ENCODE data around the gene BID. TPM values are rescaled to one million over a fixed set of nuclear protein-coding genes. Genes with fewer than 3 reads are reported as not detected.

Gene BID
- total and polyA plus RNA-seq, 2 of the 4 experiments (the other 2 are of a cell fraction): 69.5 to 240 TPM

DNA sequence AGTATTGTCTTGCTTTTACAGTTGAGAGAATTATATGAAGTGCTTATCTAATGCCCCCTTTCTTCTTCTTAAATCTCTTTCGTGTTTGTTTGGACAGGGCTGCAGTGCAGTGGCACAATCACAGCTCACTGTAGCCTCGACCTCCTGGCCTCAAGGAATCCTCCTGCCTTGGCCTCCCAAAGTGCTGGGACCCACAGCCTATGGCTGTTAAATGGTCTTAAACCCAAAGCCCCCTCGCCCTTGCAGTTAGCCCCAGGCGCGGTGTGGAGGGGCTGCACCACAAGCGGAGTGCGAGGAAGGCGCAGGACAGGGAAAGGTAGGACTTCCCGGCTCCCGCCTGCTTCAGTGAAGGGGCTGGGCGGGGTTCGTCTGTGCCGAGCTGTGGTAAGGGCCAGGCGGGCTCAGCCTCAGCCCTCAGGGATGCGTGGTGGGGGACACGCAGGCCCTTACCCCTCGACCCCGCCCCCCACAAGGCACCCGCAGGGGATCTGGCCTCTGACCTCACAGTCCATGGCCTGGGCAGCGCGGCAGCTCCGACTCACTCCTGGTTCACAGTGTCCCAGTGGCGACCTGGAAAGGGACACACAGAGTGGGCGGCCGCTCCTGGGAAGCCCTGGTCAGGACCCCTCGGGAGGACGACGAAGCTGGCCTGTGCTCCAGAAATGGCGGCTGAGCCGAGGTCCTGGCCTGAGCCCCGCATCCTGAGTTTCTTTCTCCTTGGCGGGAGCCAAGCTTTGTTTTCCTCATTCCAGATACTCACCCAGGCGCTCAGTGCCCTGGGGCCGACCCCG, 24.5 kb downstream of the BID start:
- POLR2A ChIA-PET (ENCODE audit: unreplicated experiment): no interaction called here
- Histone ChIP-seq H2AK5ac (ENCODE audit: low read depth, low read length) (no peak overlapping the region), H3K79me1 (ENCODE audit: low read depth in 1 of 2, low read length in 2 of 2) (peaks cover 16 to 23% of the 10 kb centered on the region in 2 experiments; a peak in 3 of 4 replicates), H3K56ac (ENCODE audit: extremely low read depth, insufficient read depth, low read length) (no peak overlapping the region), H4K5ac (ENCODE audit: low read depth, low read length) (no peak overlapping the region), H3K27ac (ENCODE audit: insufficient read depth, low read length) (no peak overlapping the region), H2BK120ac (ENCODE audit: low read depth, low read length) (no peak overlapping the region), H3K9me3 (ENCODE audit: control insufficient read depth, insufficient read depth, low read length) (no peaks in the 10 kb centered on the region), H3K23ac (ENCODE audit: low read depth, low read length) (no peak overlapping the region), H2AK9ac (replicated peaks; ENCODE audit: low read depth, low read length, poor library complexity) (peak overlapping the region; percentile 39), H3K27me3 (ENCODE audit: control insufficient read depth, insufficient read depth, low read length) (no peaks in the 10 kb centered on the region), H3K4me3 (ENCODE audit: insufficient read depth, low read depth, low read length) (no peak overlapping the region), H2BK5ac (ENCODE audit: low read depth, low read length, poor library complexity, severe bottlenecking) (no peak overlapping the region), H2BK15ac (ENCODE audit: low read depth, low read length) (no peak overlapping the region), H4K91ac (ENCODE audit: insufficient read depth, low read depth, low read length) (no peak overlapping the region), H3K4me1 (ENCODE audit: control insufficient read depth, insufficient read depth, low read length) (no peaks in the 10 kb centered on the region), H2BK20ac (ENCODE audit: low read depth, low read length) (no peak overlapping the region), H4K20me1 (ENCODE audit: insufficient read depth, low read length) (peaks cover 5% of the 10 kb centered on the region), H4K8ac (ENCODE audit: low read depth in 2 of 2, low read length in 2 of 2) (no peak overlapping the region), H3K36me3 (ENCODE audit: control insufficient read depth, insufficient read depth, low read length) (no peaks in the 10 kb centered on the region), H2AFZ (replicated peaks; ENCODE audit: low read length, poor library complexity) (no peak overlapping the region), H3K4me2 (ENCODE audit: low read depth, low read length) (no peak overlapping the region), H3K18ac (ENCODE audit: low read depth, low read length) (no peak overlapping the region), H3K9ac (ENCODE audit: low read depth, low read length) (no peak overlapping the region), H3K14ac (replicated peaks; ENCODE audit: low read depth, low read length) (no peak overlapping the region), H3K9me1 (ENCODE audit: insufficient read depth, low read length) (no peaks in the 10 kb centered on the region; the same call in 1 of the 2 replicates), H3K4ac (ENCODE audit: low read depth, low read length) (no peak overlapping the region)
- CTCF ChIA-PET: no interaction called here
- intact Hi-C loops (cut with micrococcal nuclease): no loop called here
- TF ChIP-seq MAZ (IDR thresholded peaks at IDR 0.05; ENCODE audit: borderline replicate concordance, low read depth, low read length) (no peak), CEBPB (IDR thresholded peaks at IDR 0.05; ENCODE audit: low read depth, low read length) (no peak), CHD1 (IDR thresholded peaks at IDR 0.05; ENCODE audit: low read depth, low read length) (no peak), RCOR1 (IDR thresholded peaks at IDR 0.05; ENCODE audit: insufficient replicate concordance, low read length) (no peak), MAFK (IDR thresholded peaks at IDR 0.05; ENCODE audit: low read depth, low read length) (no peak), RAD21 (IDR thresholded peaks at IDR 0.05; ENCODE audit: low read length) (no peak), SMC3 (IDR thresholded peaks at IDR 0.05; ENCODE audit: low read depth, low read length) (no peak), BHLHE40 (IDR thresholded peaks at IDR 0.05; ENCODE audit: low read depth, low read length) (no peak), MXI1 (IDR thresholded peaks at IDR 0.05; ENCODE audit: borderline replicate concordance, low read depth, low read length) (no peak)
- TF ChIP-seq, protein P1, sequence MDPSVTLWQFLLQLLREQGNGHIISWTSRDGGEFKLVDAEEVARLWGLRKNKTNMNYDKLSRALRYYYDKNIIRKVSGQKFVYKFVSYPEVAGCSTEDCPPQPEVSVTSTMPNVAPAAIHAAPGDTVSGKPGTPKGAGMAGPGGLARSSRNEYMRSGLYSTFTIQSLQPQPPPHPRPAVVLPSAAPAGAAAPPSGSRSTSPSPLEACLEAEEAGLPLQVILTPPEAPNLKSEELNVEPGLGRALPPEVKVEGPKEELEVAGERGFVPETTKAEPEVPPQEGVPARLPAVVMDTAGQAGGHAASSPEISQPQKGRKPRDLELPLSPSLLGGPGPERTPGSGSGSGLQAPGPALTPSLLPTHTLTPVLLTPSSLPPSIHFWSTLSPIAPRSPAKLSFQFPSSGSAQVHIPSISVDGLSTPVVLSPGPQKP (IDR thresholded peaks at IDR 0.05; ENCODE audit: borderline replicate concordance, low read depth, low read length): no peak
- TF ChIP-seq, protein P2, sequence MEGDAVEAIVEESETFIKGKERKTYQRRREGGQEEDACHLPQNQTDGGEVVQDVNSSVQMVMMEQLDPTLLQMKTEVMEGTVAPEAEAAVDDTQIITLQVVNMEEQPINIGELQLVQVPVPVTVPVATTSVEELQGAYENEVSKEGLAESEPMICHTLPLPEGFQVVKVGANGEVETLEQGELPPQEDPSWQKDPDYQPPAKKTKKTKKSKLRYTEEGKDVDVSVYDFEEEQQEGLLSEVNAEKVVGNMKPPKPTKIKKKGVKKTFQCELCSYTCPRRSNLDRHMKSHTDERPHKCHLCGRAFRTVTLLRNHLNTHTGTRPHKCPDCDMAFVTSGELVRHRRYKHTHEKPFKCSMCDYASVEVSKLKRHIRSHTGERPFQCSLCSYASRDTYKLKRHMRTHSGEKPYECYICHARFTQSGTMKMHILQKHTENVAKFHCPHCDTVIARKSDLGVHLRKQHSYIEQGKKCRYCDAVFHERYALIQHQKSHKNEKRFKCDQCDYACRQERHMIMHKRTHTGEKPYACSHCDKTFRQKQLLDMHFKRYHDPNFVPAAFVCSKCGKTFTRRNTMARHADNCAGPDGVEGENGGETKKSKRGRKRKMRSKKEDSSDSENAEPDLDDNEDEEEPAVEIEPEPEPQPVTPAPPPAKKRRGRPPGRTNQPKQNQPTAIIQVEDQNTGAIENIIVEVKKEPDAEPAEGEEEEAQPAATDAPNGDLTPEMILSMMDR (conservative IDR thresholded peaks at IDR 0.05; ENCODE audit: low read depth, low read length): no peak
- BruUV-seq (replicated peaks): no TSS peak
- WGBS, 2 experiments (ENCODE audit: extremely low coverage in 2 of 2, insufficient read length in 1 of 2): 89% methylated on average over 20 of the region's 35 CpGs; no CpG with 5 or more reads in 1 of the 2 experiments
- DNase-seq (no peak), ATAC-seq (ENCODE audit: low read depth) (no peak)
- in situ Hi-C loops (cut with MboI; ENCODE audit: low sequenced_read_pairs): no loop called here
- dilution Hi-C loops (cut with HindIII; ENCODE audit: low sequenced_read_pairs, unreplicated experiment): no loop called here
